Measurements from ENCODE around the gene TICRR. TPM values are rescaled to one million over a fixed set of nuclear protein-coding genes. Genes with fewer than 3 reads are reported as not detected.
A peak's percentile ranks its signal among the peaks of the same experiment; 100 is the strongest.

TICRR gene
- total and polyA plus RNA-seq, 7 donors = 0.14 to 3.5 (median 0.42) TPM; not detected in 3

GRCh38 chr15:89654847-89655805 lies 79.9 kb downstream of the TICRR start, which contains the start of gene KIF7:
TSS of gene KIF7 (minus strand) at chr15:89655467. CDS start at chr15:89652930, 2,537 bp downstream.
- Histone ChIP-seq H3K4me1 (peaks cover 0 to 20% (median 14%) of the 10 kb centered on the region in 4 donors), H3K27me3 (no peaks in the 10 kb centered on the region), H3K36me3 (no peaks in the 10 kb centered on the region), H3K9me3 (no peaks in the 10 kb centered on the region), H3K4me3 (peak within 1 kb of the TSS; percentile 63 to 92 (median 76)), H3K27ac (peak within 1 kb of the TSS; percentile 54 to 86 (median 76))
- peak; percentile 71 for DNase-seq
- WGBS, 2 donors = 2% methylated on average over 87 of the region's 87 CpGs
- no peak for TF ChIP-seq CTCF (IDR thresholded peaks at IDR 0.05)
- peak in 2 of 4 donors; percentile 18 to 52 for TF ChIP-seq POLR2AphosphoS5 (IDR thresholded peaks at IDR 0.05)
- intact Hi-C loops (cut with DNase I) = loop anchor here (5.0 kb wide), 1 partner anchor 37 kb away; the partner anchor contains the start of genes PEX11A and WDR93

DNA sequence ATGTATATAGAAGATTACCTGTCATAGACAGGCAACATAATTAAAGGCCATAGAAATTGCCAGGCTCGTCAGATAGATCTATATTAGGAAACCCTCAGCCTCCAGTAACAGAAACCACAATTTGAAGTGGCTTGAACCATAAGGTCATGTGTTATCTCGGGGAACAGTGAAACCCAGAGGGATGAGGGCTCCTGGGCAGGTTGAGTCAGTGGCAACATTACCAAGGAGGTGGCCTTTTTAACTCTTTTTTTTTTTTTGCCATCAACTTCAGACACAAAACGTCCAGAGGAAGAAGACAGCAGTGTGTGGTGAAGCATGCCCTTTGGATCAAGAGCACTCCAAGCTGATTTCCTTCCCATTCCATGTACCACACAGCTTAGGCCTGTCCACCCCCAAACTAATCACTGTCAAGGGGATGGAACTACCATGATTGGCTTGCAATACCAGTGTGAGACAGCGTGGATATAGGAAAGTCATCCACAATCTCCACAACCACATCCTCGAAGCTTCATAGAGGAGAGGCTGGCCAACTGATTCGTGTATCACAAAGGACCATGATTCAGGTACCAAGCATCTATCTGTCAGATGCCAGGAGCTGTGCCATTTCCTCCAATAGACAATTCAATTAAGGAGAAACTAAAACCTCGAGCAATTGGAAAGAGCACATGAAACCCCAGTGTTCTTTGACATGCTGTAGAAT lies 81.0 kb downstream of the TICRR start:
- TF ChIP-seq CTCF (IDR thresholded peaks at IDR 0.05) (no peak), POLR2A (IDR thresholded peaks at IDR 0.05) (no peak), POLR2AphosphoS5 (IDR thresholded peaks at IDR 0.05) (no peak), EP300 (IDR thresholded peaks at IDR 0.05) (no peak)
- 70 to 79% methylated on average over 7 of the region's 7 CpGs for WGBS, 2 donors
- no peaks in the 10 kb centered on the region for H3K36me3 ChIP-seq
- peak; percentile 9 for DNase-seq
- intact Hi-C loops (cut with DNase I) = loop anchor here (5.0 kb wide), 1 partner anchor 36 kb away; the partner anchor contains the start of genes PEX11A and WDR93
- H3K27me3 ChIP-seq = no peaks in the 10 kb centered on the region
- H3K4me1 ChIP-seq = peaks cover 0 to 20% (median 14%) of the 10 kb centered on the region in 4 donors
- no peaks in the 10 kb centered on the region for H3K9me3 ChIP-seq
- no peak overlapping the region for H3K27ac ChIP-seq
- no peak overlapping the region for H3K4me3 ChIP-seq

- Histone ChIP-seq H3K27ac (no peak overlapping the region), H3K4me1 (peaks cover 0 to 20% (median 14%) of the 10 kb centered on the region in 4 donors), H3K4me3 (no peak overlapping the region), H3K36me3 (no peaks in the 10 kb centered on the region), H3K27me3 (no peaks in the 10 kb centered on the region), H3K9me3 (no peaks in the 10 kb centered on the region)
- intact Hi-C loops (cut with DNase I) = loop anchor here (5.0 kb wide), 1 partner anchor 35 kb away; the partner anchor contains the start of genes PEX11A and WDR93
- 88 to 92% methylated on average over 5 of the region's 5 CpGs for WGBS, 2 donors
- no peak for DNase-seq
- TF ChIP-seq POLR2AphosphoS5 (IDR thresholded peaks at IDR 0.05) (no peak), CTCF (IDR thresholded peaks at IDR 0.05) (no peak), EP300 (IDR thresholded peaks at IDR 0.05) (no peak), POLR2A (IDR thresholded peaks at IDR 0.05) (no peak)
Observed at GRCh38 chr15:89657686-89658200, 82.5 kb downstream of the TICRR start.

- intact Hi-C loops (cut with DNase I) = loop anchor here (5.0 kb wide), 1 partner anchor 33 kb away; the partner anchor contains the start of genes PEX11A and WDR93
- DNase-seq = no peak
- Histone ChIP-seq H3K36me3 (no peaks in the 10 kb centered on the region), H3K27me3 (no peaks in the 10 kb centered on the region), H3K4me1 (peaks cover 0 to 15% (median 11%) of the 10 kb centered on the region in 4 donors), H3K4me3 (no peak overlapping the region), H3K9me3 (no peaks in the 10 kb centered on the region), H3K27ac (no peak overlapping the region)
- no peak for TF ChIP-seq POLR2A (IDR thresholded peaks at IDR 0.05)
- TF ChIP-seq EP300 (IDR thresholded peaks at IDR 0.05) = no peak
- TF ChIP-seq CTCF (IDR thresholded peaks at IDR 0.05) = no peak
- no peak for TF ChIP-seq POLR2AphosphoS5 (IDR thresholded peaks at IDR 0.05)
- WGBS, 2 donors = 87 to 91% methylated on average over 2 of the region's 2 CpGs
Observed at GRCh38 chr15:89659295-89659694, 84.0 kb downstream of the TICRR start.
